Erythroblast (primary cell): Measurements from ENCODE around the gene CCDC127.

Experiments used
- GATA1 ChIP-seq: IDR thresholded peaks from 2 replicates; pipeline ENCODE4 v1.6.1; 2011; ENCODE audit warnings: low read depth, mild to moderate bottlenecking, control low read depth, low read length, moderate library complexity
- POLR2A ChIP-seq: IDR thresholded peaks from 2 replicates; pipeline ENCODE4 v1.6.1; 2011; ENCODE audit warnings: mild to moderate bottlenecking, low read length

GRCh38 chr5:163338-163620 is 54.7 kb downstream of the CCDC127 start:
- TF ChIP-seq POLR2A (no peak), GATA1 (no peak)
